GM10847 (cell line): ENCODE results near the gene ABCD2.

ENCODE experiments used
- POLR2A ChIP-seq: IDR thresholded peaks from 2 replicates; pipeline ENCODE4 v1.6.1; 2011; ENCODE audit not compliant: insufficient read length; ENCODE audit errors: extremely low read depth

Gene ABCD2

GRCh38 chr12:39619660-39620433 lies at the start of gene ABCD2:
Gene ABCD2, minus strand, starts transcription at chr12:39619803. Its CDS starts 188 bp downstream, at chr12:39619615.
- TF ChIP-seq POLR2A = no peak

GRCh38 chr12:39660101-39660500 lies 40.5 kb upstream of the ABCD2 start:
- no peak for TF ChIP-seq POLR2A

- no peak for TF ChIP-seq POLR2A
Measured at GRCh38 chr12:39647383-39647782, 27.8 kb upstream of the ABCD2 start.

GRCh38 chr12:39646963-39647362 lies 27.4 kb upstream of the ABCD2 start:
- TF ChIP-seq POLR2A = no peak

GRCh38 chr12:39643052-39643451 lies 23.4 kb upstream of the ABCD2 start:
- no peak for TF ChIP-seq POLR2A

GRCh38 chr12:39638840-39639239 lies 19.2 kb upstream of the ABCD2 start:
- no peak for TF ChIP-seq POLR2A

- no peak for TF ChIP-seq POLR2A
Measured at GRCh38 chr12:39638178-39638577, 18.6 kb upstream of the ABCD2 start.

GRCh38 chr12:39632670-39633069 lies 13.1 kb upstream of the ABCD2 start:
- no peak for TF ChIP-seq POLR2A

GRCh38 chr12:39628836-39629235 lies 9.2 kb upstream of the ABCD2 start:
- no peak for TF ChIP-seq POLR2A

- no peak for TF ChIP-seq POLR2A
Measured at GRCh38 chr12:39627914-39628313, 8.3 kb upstream of the ABCD2 start.

GRCh38 chr12:39626033-39626814 lies 6.6 kb upstream of the ABCD2 start:
- no peak for TF ChIP-seq POLR2A

- TF ChIP-seq POLR2A = no peak
Measured at GRCh38 chr12:39623919-39624318, 4.3 kb upstream of the ABCD2 start.

- TF ChIP-seq POLR2A = no peak
Measured at GRCh38 chr12:39622306-39622705, 2.7 kb upstream of the ABCD2 start.

- TF ChIP-seq POLR2A = no peak
Measured at GRCh38 chr12:39621670-39622069, 2.1 kb upstream of the ABCD2 start.

- no peak for TF ChIP-seq POLR2A
Measured at GRCh38 chr12:39620659-39621658, 1.4 kb upstream of the ABCD2 start.
